AG09309 (cell line): Measurements from ENCODE around the gene GPC5.

Experiments used
- DNase-seq: peaks from one replicate; pipeline ENCODE4 v3.0.0-alpha.2; 2010; ENCODE audit warnings: low read depth
- H3K4me3 ChIP-seq: 2 replicates; pipeline ENCODE4 v1.5.1; 2011; ENCODE audit warnings: mild to moderate bottlenecking, low read depth, low read length, moderate library complexity; ENCODE audit not compliant: control insufficient read depth
- CTCF ChIP-seq: IDR thresholded peaks from 2 replicates; pipeline ENCODE4 v1.5.1; 2011; ENCODE audit warnings: mild to moderate bottlenecking, low read depth, low read length, inconsistent platforms; ENCODE audit not compliant: insufficient read depth, control insufficient read depth; ENCODE audit errors: missing control alignments

GPC5 gene

DNA sequence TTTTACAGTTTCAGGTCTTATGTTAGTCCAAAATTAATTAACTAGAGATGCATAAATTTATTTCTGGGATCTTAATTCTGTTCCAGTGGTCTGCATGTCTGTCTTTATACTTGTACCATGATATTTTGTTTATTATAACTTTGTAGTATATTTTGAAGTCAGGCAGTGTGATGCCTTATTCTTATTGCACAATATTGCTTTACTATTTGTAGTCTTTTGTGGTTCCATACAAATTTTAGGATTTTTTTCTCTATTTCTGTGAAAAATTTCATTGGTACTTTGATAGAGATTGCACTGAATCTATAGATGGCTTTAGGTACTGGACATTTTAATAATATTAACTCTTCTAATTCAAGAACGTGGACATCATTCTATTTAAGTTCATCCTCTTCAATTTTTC lies 304.0 kb downstream of the GPC5 start:
- TF ChIP-seq CTCF: no peak
- no peak for DNase-seq
- H3K4me3 ChIP-seq: no peak overlapping the region

DNA sequence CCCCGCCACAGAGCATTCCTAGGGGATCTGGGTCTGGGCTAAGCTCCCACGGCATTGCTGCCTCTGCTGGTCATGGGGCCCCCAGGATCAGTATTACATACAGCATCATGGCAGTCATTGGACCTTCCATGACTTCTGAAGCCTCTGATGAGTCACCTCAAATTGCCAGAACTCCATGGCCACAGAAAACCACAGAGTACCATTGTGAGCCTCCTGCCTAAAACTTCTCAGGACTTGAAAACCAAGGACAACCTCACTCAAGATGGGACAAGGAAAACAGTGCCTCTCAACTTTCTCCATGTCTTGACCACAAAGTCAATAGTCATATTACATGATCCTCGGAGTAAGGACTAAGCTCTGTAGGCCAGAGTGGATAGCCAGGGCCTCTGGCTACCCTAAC lies 306.0 kb downstream of the GPC5 start:
- no peak overlapping the region for H3K4me3 ChIP-seq
- no peak for DNase-seq
- no peak for TF ChIP-seq CTCF

GRCh38 chr13:91708558-91708957 lies 310.1 kb downstream of the GPC5 start:
- H3K4me3 ChIP-seq: no peak overlapping the region
- DNase-seq: no peak
- no peak for TF ChIP-seq CTCF

- no peak for TF ChIP-seq CTCF
- DNase-seq: no peak
- H3K4me3 ChIP-seq: no peak overlapping the region
Observed at GRCh38 chr13:91709180-91709579, 310.8 kb downstream of the GPC5 start.

DNA sequence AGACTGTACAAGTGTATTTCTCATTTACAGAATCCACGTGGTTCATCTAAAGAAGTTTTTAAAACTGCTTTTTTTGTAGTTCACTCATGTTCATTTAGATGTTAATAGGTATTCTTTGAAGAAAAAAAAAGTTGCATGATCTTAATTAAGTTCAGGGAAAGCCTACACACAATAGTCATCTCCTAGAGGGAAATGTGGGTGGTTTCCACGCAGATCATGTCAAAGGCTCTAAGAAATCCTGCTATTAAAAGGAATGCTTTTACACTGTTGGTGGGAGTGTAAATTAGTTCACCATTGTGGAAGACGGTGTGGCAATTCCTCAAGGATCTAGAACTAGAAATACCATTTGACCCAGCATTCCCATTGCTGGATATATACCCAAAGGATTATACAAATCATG lies 312.3 kb downstream of the GPC5 start:
- no peak for TF ChIP-seq CTCF
- no peak for DNase-seq

DNA sequence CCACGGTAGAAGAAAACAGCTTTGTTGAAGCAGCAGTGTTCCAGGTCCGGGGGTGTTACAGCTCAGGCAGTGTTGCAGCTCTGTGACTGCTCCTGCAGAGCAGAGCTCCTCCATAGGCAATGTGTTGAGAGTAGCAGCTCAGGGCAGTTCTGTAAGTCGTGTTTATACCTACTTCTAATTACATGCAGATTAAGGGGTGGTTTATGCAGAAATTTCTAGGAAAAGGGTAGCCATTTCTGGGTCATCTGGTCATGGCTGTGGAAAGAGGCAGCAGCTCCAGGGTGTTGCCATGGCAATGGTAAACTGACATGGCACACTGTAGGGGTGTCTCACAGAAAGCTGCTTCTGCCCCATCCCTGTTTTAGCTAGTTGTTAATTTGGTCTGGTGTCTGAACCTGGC lies 316.4 kb downstream of the GPC5 start:
- H3K4me3 ChIP-seq: no peak overlapping the region
- DNase-seq: no peak
- no peak for TF ChIP-seq CTCF

More for the DNA sequence above, 312.3 kb downstream of the GPC5 start:
- H3K4me3 ChIP-seq: no peak overlapping the region

DNA sequence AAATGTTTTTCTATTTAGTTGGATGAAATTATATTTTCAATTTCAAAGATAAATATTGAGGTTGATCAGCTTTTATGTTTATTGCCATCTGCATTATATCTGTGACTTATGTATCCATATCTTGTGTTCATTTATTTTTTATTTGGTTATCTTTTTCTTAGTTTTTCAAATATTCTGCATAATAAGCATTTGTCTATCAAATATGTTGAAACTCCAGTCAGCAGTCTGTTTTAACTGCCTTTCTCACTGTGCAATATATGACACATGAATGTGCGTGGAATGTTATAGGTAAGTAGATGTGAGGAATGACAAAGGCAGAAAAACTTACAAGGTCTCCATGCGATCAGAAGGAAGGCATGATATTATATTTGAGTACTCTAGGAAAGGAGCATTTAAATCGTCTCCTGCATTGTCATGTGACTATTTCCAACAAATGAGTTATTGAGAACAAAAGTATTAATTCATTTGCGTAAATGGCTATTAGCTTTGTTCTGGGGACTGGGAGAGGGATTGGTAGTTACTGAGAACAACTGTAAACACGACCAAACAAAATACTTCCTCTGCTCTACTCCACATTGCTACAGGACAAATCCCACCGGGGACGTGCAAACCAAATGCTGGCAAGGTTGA lies 318.1 kb downstream of the GPC5 start:
- DNase-seq: no peak
- no peak overlapping the region for H3K4me3 ChIP-seq
- no peak for TF ChIP-seq CTCF
